Thymus (tissue), 11 donors: Measurements from ENCODE around the gene C9. TPM values are rescaled to one million over a fixed set of nuclear protein-coding genes. Genes with fewer than 3 reads are reported as not detected.
"Not testable (repeated sequence)": the region's sequence is repeated elsewhere in the genome, so short reads cannot be mapped to it uniquely, and the experiment has no call there.

Experiments
- DNase-seq, 9 donors: peaks; one replicate each; pipeline ENCODE4 v3.0.0-alpha.2; 2013; ENCODE audit warnings: low spot score in 9 of 9, low read depth in 6 of 9, missing footprints in 1 of 9
- H3K27ac ChIP-seq, 2 donors: one replicate each; pipeline ENCODE4 v1.5.1; 2013; ENCODE audit warnings: control low read depth in 1 of 2, low read depth in 1 of 2, low read length in 1 of 2, mild to moderate bottlenecking in 1 of 2, moderate library complexity in 1 of 2
- H3K27me3 ChIP-seq, 2 donors: one replicate each; pipeline ENCODE4 v1.5.1; 2013; ENCODE audit warnings: low read length in 1 of 2; ENCODE audit not compliant: control insufficient read depth in 2 of 2, insufficient read depth in 1 of 2
- H3K36me3 ChIP-seq, 2 donors: one replicate each; pipeline ENCODE4 v1.5.1; 2013; ENCODE audit warnings: low read length in 1 of 2, mild to moderate bottlenecking in 1 of 2, moderate library complexity in 1 of 2; ENCODE audit not compliant: control insufficient read depth in 2 of 2, insufficient read depth in 2 of 2
- H3K4me1 ChIP-seq, 2 donors: one replicate each; pipeline ENCODE4 v1.5.1; 2013; ENCODE audit warnings: low read length in 2 of 2; ENCODE audit not compliant: control insufficient read depth in 2 of 2, insufficient read depth in 2 of 2
- H3K4me3 ChIP-seq, 2 donors: one replicate each; pipeline ENCODE4 v1.5.1; 2013; ENCODE audit warnings: low read length in 2 of 2, control low read depth in 1 of 2, mild to moderate bottlenecking in 1 of 2
- H3K9me3 ChIP-seq, 2 donors: one replicate each; pipeline ENCODE4 v1.5.1; 2013; ENCODE audit warnings: low read length in 1 of 2, mild to moderate bottlenecking in 1 of 2; ENCODE audit not compliant: control insufficient read depth in 2 of 2, insufficient read depth in 1 of 2
- WGBS: extraction: QIAGEN DNeasy Blood & Tissue Kit; methylation state at CpG from one replicate; pipeline ENCODE4 v1.1.7; 2013; 5-methylcytosine and 5-hydroxymethylcytosine counted together
- polyA plus RNA-seq: library from polyadenylated mRNA; stranded (reverse); fragments of 200-250 nt; gene quantifications from one replicate; pipeline ENCODE4 v1.2.3, GENCODE V29; 2013
- total RNA-seq: library from RNA; stranded (reverse); fragments of 120-200 nt; gene quantifications from one replicate; pipeline ENCODE4 v1.2.4, GENCODE V29; 2013
- donor health status: healthy.

C9 gene
- total and polyA plus RNA-seq, 2 donors = 0.05 to 0.19 TPM

DNA sequence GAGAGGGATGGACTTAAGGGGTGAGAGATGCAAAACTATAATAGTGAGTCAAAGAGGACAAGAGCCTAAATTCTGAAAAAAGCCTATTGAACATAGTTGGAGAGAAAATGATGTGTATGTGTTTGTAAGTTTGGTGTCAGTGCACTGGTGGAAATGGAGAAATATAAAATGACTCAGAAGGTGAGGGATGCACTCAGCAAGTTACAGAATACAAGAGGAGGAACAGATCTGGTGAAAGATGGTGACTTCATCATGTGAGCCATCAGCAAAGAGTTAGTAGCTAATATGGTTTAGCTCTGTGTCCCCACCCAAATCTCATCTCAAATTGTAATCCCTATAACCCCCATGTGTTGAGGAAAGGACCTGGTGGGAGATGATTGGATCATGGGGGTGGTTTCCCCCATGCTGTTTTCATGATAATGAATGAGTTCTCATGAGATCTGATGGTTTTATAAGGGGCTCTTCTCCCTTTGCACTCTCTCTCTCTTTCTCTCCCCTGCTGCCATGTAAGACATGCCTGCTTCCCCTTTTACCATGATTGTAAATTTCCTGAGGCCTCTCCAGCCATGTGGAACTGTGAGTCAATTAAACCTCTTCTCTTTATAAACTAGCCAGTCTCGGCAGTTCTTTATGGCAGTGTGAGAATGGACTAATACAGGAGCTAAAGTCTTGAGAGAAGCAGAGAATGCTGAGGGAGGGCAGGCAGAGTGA lies 114.6 kb downstream of the C9 start:
- no peak for DNase-seq
- Histone ChIP-seq H3K4me1 (no peaks in the 10 kb centered on the region), H3K36me3 (no peaks in the 10 kb centered on the region), H3K9me3 (no peaks in the 10 kb centered on the region), H3K27ac (no peak overlapping the region), H3K4me3 (no peak overlapping the region), H3K27me3 (no peaks in the 10 kb centered on the region)
- 96% methylated on average over 1 of the region's 1 CpG for WGBS

DNA sequence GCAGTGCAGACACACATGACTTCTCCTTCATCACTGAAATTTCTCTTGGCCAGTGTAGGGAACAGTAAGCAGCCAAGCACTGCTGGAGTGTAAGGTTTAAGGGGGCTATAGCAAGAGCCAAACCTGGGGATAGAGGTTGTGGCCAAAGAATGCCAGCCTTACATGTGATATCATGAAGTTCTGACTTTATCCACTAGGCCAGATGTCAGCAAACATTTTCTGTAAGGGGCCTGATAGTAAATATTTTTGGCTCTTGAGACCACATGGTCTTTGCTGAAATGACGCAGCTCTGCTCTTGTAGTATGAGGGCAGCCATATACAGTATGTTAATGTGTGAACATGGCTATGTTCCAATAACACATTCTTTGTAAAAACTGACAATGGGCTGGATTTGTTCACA lies 115.2 kb downstream of the C9 start:
- Histone ChIP-seq H3K9me3 (no peaks in the 10 kb centered on the region), H3K27me3 (no peaks in the 10 kb centered on the region), H3K27ac (no peak overlapping the region), H3K4me3 (no peak overlapping the region), H3K36me3 (no peaks in the 10 kb centered on the region), H3K4me1 (no peaks in the 10 kb centered on the region)
- DNase-seq = no peak
- 95% methylated on average over 1 of the region's 1 CpG for WGBS

DNA sequence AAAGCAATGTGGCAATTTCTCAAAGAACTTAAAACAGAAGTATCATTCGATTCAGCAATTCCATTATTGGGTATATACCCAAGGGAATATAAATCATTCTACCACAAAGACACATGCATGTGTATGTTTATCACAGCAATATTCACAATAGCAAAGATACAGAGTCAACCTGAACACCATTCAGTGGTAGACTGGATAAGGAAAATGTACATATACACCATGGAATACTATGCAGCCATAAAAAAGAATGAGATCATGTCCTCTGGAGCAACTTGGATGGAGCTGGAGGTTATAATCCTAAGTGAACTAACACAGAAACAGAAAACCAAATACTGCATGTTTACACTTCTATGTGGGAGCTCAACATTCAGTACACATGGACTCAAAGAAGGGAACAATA lies 123.5 kb downstream of the C9 start:
- no peaks in the 10 kb centered on the region for H3K27me3 ChIP-seq
- no peaks in the 10 kb centered on the region for H3K4me1 ChIP-seq
- 95% methylated on average over 1 of the region's 1 CpG for WGBS
- no peaks in the 10 kb centered on the region for H3K9me3 ChIP-seq
- no peak overlapping the region for H3K27ac ChIP-seq
- no peak overlapping the region for H3K4me3 ChIP-seq
- no peak for DNase-seq
- H3K36me3 ChIP-seq = no peaks in the 10 kb centered on the region

GRCh38 chr5:39238366-39239105 lies 125.8 kb downstream of the C9 start:
- Histone ChIP-seq H3K4me1 (no peaks in the 10 kb centered on the region), H3K4me3 (no peak overlapping the region), H3K27me3 (no peaks in the 10 kb centered on the region), H3K27ac (no peak overlapping the region), H3K36me3 (no peaks in the 10 kb centered on the region), H3K9me3 (no peaks in the 10 kb centered on the region)
- no peak for DNase-seq
- 81% methylated on average over 3 of the region's 3 CpGs for WGBS

DNA sequence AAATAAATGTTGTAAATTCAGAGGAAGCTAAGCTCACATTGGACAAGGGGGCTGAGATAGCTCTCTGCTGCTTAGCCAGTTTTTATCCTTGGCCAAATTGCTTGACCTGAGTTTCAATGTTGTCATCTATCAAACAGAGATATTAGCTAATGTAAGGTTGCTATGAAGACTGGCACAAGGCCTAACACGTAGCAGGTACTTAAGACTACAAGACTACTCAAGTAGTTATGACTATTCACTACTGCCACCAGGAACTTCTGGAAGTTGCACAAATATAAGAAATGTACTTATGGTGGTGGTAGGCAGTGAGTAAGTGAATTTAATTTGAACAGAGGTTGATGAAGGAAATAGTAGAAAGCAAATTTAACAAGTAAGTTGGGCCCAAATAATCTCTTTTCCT lies 127.6 kb downstream of the C9 start:
- Histone ChIP-seq H3K27ac (no peak overlapping the region), H3K4me1 (no peaks in the 10 kb centered on the region), H3K9me3 (no peaks in the 10 kb centered on the region), H3K36me3 (no peaks in the 10 kb centered on the region), H3K27me3 (no peaks in the 10 kb centered on the region), H3K4me3 (no peak overlapping the region)
- 100% methylated on average over 1 of the region's 1 CpG for WGBS
- no peak for DNase-seq

GRCh38 chr5:39235648-39236047 lies 128.6 kb downstream of the C9 start:
- H3K4me1 ChIP-seq = no peaks in the 10 kb centered on the region
- no peak overlapping the region for H3K27ac ChIP-seq
- H3K4me3 ChIP-seq = no peak overlapping the region
- no peak for DNase-seq
- WGBS = 94% methylated on average over 3 of the region's 3 CpGs
- H3K27me3 ChIP-seq = no peaks in the 10 kb centered on the region
- H3K36me3 ChIP-seq = no peaks in the 10 kb centered on the region
- no peaks in the 10 kb centered on the region for H3K9me3 ChIP-seq

DNA sequence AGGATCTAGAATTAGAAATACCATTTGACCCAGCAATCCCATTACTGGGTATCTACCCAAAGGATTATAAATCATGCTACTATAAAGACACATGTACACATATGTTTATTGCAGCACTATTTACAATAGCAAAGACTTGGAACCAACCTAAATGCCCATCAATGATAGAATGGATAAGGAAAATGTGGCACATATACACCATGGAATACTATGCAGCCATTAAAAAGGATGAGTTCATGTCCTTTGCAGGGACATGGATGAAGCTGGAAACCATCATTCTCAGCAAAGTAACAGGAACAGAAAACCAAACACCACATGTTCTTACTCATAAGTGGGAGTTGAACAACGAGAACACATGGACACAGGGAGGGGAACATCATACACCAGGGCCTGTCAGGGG lies 129.8 kb downstream of the C9 start:
- WGBS = 93% methylated on average over 1 of the region's 1 CpG
- DNase-seq, H3K9me3 ChIP-seq, H3K4me3 ChIP-seq, H3K4me1 ChIP-seq, H3K27ac ChIP-seq, H3K27me3 ChIP-seq, H3K36me3 ChIP-seq: not testable (repeated sequence)

Other genes starting within 250 kb of the C9 start
- gene FYB1, start 144.9 kb downstream of the C9 start, total RNA-seq = 71.8 TPM
- gene FYB1, start 144.9 kb downstream of the C9 start, polyA plus RNA-seq = 52.9 TPM
- 17.7 TPM for gene DAB2, start 60.5 kb upstream of the C9 start, total RNA-seq
- 28.1 TPM for gene DAB2, start 60.5 kb upstream of the C9 start, polyA plus RNA-seq